ENCODE results near the gene TGM2. TPM values are rescaled to one million over a fixed set of nuclear protein-coding genes. Genes with fewer than 3 reads are reported as not detected.

The TGM2 gene
- polyA plus RNA-seq, 1 donor = 13.8 TPM

- DNase-seq (ENCODE audit: low read depth) = no peak
Observed at GRCh38 chr20:38199501-38200390, 34.7 kb upstream of the TGM2 start.

GRCh38 chr20:38198238-38198861, 33.3 kb upstream of the TGM2 start:
- DNase-seq (ENCODE audit: low read depth) = no peak

GRCh38 chr20:38197619-38198018, 32.5 kb upstream of the TGM2 start:
- no peak for DNase-seq (ENCODE audit: low read depth)

GRCh38 chr20:38197217-38197616, 32.1 kb upstream of the TGM2 start:
- DNase-seq (ENCODE audit: low read depth) = no peak

GRCh38 chr20:38196592-38196991, 31.5 kb upstream of the TGM2 start:
- DNase-seq (ENCODE audit: low read depth) = no peak

- no peak for DNase-seq (ENCODE audit: low read depth)
Observed at GRCh38 chr20:38196076-38196475, 31.0 kb upstream of the TGM2 start.

- no peak for DNase-seq (ENCODE audit: low read depth)
Observed at GRCh38 chr20:38195521-38195920, 30.5 kb upstream of the TGM2 start.

GRCh38 chr20:38194971-38195504, 30.0 kb upstream of the TGM2 start:
- DNase-seq (ENCODE audit: low read depth) = no peak

GRCh38 chr20:38193586-38194105, 28.6 kb upstream of the TGM2 start:
- no peak for DNase-seq (ENCODE audit: low read depth)

GRCh38 chr20:38192323-38192885, 27.3 kb upstream of the TGM2 start:
- DNase-seq (ENCODE audit: low read depth) = no peak

GRCh38 chr20:38191654-38192053, 26.6 kb upstream of the TGM2 start:
- no peak for DNase-seq (ENCODE audit: low read depth)

- DNase-seq (ENCODE audit: low read depth) = no peak
Observed at GRCh38 chr20:38190936-38191371, 25.9 kb upstream of the TGM2 start.

GRCh38 chr20:38190166-38190565, 25.1 kb upstream of the TGM2 start:
- DNase-seq (ENCODE audit: low read depth) = no peak

- DNase-seq (ENCODE audit: low read depth) = no peak
Observed at GRCh38 chr20:38187517-38187916, 22.4 kb upstream of the TGM2 start.

- DNase-seq (ENCODE audit: low read depth) = no peak
Observed at GRCh38 chr20:38186788-38187221, 21.7 kb upstream of the TGM2 start.

GRCh38 chr20:38184101-38184500, 19.0 kb upstream of the TGM2 start:
- DNase-seq (ENCODE audit: low read depth) = no peak

GRCh38 chr20:38181971-38182370, 16.9 kb upstream of the TGM2 start:
- no peak for DNase-seq (ENCODE audit: low read depth)

GRCh38 chr20:38181207-38181801, 16.2 kb upstream of the TGM2 start:
- DNase-seq (ENCODE audit: low read depth) = no peak

- DNase-seq (ENCODE audit: low read depth) = no peak
Observed at GRCh38 chr20:38180781-38181180, 15.7 kb upstream of the TGM2 start.

GRCh38 chr20:38179846-38180245, 14.8 kb upstream of the TGM2 start:
- no peak for DNase-seq (ENCODE audit: low read depth)

- no peak for DNase-seq (ENCODE audit: low read depth)
Observed at GRCh38 chr20:38178581-38178980, 13.5 kb upstream of the TGM2 start.

- no peak for DNase-seq (ENCODE audit: low read depth)
Observed at GRCh38 chr20:38178065-38178491, 13.0 kb upstream of the TGM2 start.
